Dedifferentiated amniotic fluid mesenchymal stem cell (primary cell): Measurements from ENCODE around the gene SMC5.
"Not testable (repeated sequence)": the region's sequence is repeated elsewhere in the genome, so short reads cannot be mapped to it uniquely, and the experiment has no call there.

Experiments used
- DNase-seq: peaks from one replicate; pipeline ENCODE4 v3.0.0-alpha.2; 2016; ENCODE audit errors: extremely low spot score

SMC5 gene

GRCh38 chr9:70367305-70367930 is 108.6 kb downstream of the SMC5 start:
- DNase-seq, result no peak

GRCh38 chr9:70374962-70375618 is 116.3 kb downstream of the SMC5 start:
- DNase-seq, result no peak

- no peak for DNase-seq
Observed at GRCh38 chr9:70382046-70382708, 123.4 kb downstream of the SMC5 start.

GRCh38 chr9:70382709-70383605 is 124.2 kb downstream of the SMC5 start:
- DNase-seq, result no peak

- DNase-seq, result no peak
Observed at GRCh38 chr9:70385426-70385825, 126.6 kb downstream of the SMC5 start.

GRCh38 chr9:70387663-70388062 is 128.9 kb downstream of the SMC5 start:
- DNase-seq, result no peak

- no peak for DNase-seq
Observed at GRCh38 chr9:70389188-70389587, 130.4 kb downstream of the SMC5 start.

GRCh38 chr9:70389621-70390266 is 131.0 kb downstream of the SMC5 start:
- no peak for DNase-seq

- DNase-seq, result no peak
Observed at GRCh38 chr9:70390933-70391341, 132.2 kb downstream of the SMC5 start.

- DNase-seq, result no peak
Observed at GRCh38 chr9:70392189-70392588, 133.4 kb downstream of the SMC5 start.

GRCh38 chr9:70392850-70393249 is 134.1 kb downstream of the SMC5 start:
- DNase-seq, result no peak

GRCh38 chr9:70395652-70396051 is 136.9 kb downstream of the SMC5 start:
- no peak for DNase-seq

- no peak for DNase-seq
Observed at GRCh38 chr9:70398145-70398556, 139.4 kb downstream of the SMC5 start.

GRCh38 chr9:70399141-70399540 is 140.4 kb downstream of the SMC5 start:
- DNase-seq, result no peak

- no peak for DNase-seq
Observed at GRCh38 chr9:70400107-70400892, 141.5 kb downstream of the SMC5 start.

- not testable (repeated sequence) for DNase-seq
Observed at GRCh38 chr9:70401241-70401640, 142.5 kb downstream of the SMC5 start.

- DNase-seq, result no peak
Observed at GRCh38 chr9:70402213-70402612, 143.4 kb downstream of the SMC5 start.

- DNase-seq, result no peak
Observed at GRCh38 chr9:70403166-70403565, 144.4 kb downstream of the SMC5 start.

GRCh38 chr9:70403618-70404025 is 144.8 kb downstream of the SMC5 start:
- DNase-seq, result no peak

GRCh38 chr9:70404261-70404660 is 145.5 kb downstream of the SMC5 start:
- no peak for DNase-seq
